Nucleus accumbens (tissue), 56 donors: ENCODE measurements around the gene LCN12.
A peak's percentile ranks its signal among the peaks of the same experiment; 100 is the strongest.

Experiments used
- DNase-seq, 56 donors: peaks; one replicate each; lab custom pipeline; 2025; lab: John Stamatoyannopoulos, UW

Gene LCN12

DNA sequence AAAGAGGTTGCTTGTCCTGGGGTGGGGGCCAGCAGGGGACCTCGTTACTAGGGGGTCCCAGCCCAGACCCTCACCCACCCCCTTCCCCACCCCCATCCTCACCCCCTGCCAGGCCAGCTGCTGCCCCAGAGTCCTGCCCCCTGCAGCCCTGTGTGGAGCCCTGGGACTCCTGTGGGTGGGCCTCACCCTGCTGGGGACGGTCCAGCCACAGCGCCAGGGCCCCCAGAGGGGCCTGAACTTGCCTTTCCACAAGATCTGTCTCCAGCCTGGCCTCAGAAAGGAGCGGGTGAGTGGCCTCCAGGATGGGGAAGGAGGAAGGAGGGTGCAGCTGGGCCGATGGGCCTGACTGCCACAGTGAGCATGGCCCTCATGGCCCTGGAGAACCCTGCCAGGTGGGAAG, 17.7 kb downstream of the LCN12 start:
- no peak for DNase-seq

DNA sequence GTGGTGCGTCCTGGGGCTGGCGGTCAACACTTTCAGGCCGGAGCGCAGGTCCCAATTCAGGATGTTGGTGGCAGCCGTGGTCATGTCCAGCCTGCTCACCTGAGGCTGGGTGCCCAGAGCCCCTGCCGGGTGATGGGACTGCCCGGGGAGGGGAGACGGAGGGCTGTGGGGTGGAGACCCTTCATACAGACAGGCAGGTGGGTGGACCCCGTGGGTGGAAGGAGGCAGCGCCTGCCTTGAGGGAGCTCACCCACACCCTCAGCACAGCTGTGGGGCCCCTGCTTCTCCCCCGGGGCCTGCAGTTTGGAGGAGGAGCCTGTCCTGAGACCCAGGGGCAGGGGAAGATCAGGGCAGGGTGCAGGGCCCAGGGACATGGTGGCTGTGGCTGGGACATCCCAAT, 18.3 kb downstream of the LCN12 start:
- DNase-seq = no peak

DNA sequence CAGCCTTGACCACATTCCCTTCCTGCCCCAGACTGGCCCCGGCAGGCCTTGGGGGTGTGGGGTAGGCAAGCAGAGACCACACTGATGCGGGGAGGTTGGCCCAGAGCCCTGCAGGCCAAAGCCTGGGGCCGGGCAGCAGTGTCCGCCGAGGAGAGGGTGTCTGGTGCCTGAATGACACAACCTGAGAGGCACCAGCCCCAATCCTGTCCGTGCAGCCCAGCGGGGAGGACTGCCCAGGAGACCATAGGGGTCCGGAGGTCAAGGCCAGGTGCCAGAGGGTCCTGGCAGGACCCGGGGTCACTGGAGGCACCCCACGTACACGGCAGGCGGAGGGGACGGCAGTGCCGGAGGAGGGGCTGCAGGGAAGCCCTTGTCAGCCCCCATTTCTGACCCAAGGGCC, 19.7 kb downstream of the LCN12 start:
- no peak for DNase-seq

DNA sequence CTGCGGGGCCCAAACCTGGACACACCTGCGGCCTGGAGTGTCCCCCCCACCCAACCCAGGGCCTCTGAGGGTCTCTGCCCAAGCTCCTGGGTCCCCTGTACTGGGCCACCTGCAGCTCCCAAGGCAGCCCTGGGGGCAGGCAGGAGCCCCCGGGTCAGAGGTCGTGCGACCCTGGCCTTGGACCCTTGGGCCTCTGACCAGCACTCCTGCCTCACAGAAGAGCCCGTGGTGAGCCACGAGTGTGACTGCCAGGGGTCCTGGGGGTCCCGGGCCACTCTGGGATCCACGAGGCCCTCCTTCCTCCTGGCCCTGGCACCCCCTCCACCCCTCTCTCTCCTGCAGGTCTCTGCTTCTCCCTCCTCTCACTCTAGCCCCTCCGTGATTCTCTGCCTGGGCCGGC, 20.3 kb downstream of the LCN12 start:
- DNase-seq = no peak

DNA sequence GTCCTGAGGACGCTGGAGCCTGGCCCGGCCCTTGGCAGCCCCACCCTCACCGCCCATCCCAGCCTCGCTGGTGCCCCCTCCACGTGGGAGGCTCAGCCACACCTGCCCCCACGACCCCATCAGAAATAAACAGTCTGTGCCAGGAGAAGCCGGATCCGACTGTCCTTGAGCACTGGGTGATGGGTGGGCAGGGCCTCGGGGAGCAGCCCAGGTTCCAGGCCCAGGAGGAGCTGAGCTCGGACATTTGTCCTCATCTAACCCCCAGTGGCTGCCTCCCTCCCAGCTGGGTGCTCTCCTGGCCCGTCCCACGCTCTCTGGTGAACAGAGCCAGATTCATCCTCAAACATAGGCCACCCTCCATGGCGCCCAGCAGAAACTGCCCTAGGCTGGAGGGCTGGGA, 20.7 kb downstream of the LCN12 start:
- no peak for DNase-seq

DNA sequence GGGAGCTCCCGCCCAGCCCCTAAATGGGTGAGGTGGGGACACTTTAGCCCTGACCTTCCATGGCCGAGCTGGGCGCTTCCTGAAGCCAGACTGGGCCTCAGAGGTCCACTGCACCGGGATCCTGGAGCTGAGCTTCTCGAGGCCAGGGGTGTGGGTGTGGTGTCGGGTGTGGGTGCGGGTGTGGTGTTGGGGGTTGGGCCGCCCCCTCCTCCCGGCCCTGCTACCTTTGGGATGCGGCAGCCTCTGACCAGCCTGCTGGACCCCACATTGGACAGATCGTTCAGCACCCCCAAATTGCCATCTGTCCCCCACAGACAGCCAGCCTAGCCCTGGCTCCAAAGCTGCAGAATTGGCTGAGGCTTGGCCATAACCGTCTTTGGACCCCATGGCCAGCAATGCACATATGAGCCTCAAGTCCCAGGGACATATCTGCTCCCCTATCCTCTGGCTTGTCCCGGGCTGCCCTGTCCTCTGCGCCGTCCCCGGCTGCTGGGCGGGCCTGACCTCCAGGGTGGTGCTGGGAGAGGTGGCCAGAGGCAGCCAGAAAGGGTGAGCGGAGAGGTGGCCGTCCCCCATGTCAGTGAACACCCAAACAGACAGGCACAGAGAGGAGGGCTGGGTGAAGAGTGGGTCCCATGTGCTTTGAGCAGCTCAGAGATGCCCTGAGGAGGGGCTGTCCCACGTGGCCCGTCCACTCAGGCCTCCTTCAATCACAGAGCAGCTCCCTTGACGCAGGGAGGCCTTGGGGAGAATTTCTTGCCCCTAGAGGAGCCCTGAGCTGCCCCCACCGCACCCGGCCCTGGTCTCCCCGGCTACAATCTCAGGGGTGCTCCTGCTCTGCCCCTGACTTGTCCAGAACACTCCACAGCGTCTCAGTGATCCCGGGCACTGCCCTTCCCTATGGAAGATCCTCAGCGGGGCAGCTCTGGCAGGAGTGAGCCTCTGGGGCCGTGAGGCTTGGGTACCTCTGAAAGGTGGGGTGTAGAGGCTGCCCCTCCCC, 21.8 kb downstream of the LCN12 start:
- DNase-seq = no peak

DNA sequence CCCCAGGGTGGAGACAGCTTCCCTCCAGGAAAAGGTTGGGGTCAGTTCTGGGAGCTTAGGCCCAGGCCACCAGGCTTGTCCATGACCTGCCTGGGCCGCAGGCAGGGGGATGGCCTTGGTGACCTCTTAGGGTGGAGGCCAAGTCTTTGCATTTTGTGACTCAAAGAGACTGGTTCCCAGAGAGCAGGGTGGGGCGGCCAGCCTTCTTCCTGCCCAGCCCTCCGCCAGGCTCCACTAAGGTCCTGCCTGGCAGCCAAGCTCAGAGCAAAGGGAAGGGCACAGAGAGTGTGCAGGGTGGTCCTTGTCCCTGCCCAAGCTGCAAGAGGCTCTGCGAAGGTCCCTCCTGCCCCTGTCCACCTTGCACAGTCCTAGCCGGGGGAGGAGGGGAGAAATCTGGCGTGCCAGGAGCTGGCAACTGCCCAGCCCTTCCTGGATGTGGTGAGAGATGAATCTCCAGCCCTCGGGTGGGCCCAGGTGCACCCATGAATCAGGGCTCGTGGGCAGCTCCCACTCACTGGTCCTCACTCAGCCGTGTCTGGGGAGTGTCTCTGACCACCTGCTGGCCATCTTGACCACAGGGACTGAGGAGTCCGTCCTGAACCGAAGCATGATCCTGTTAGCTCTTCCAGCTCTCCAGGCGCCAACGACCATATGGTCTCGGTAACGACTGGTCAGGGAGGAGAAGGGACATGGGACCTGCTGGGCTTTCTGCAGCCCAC, 22.9 kb downstream of the LCN12 start:
- DNase-seq = no peak

DNA sequence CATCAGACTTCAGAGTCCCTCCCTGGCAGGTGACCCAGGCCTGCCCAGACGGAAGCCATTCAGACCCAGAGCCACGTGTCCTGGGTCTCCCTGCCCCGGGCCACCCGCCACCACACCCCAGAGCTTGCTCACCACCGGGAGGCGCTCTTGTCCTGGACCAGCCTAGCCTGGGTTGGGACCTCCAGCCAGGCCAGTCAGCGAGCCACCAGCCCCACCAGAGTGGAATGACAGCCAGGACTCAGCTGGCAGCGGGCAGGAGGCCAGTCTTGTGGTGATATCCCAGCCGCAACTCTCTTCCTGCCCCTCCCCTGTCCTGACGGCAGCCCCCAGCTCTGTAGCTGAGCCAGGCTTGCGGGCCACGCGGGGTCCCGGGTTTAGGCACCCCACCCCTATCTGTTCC, 23.6 kb downstream of the LCN12 start:
- DNase-seq = peak in 53 of 56 donors; percentile 19 to 90 (median 75)

DNA sequence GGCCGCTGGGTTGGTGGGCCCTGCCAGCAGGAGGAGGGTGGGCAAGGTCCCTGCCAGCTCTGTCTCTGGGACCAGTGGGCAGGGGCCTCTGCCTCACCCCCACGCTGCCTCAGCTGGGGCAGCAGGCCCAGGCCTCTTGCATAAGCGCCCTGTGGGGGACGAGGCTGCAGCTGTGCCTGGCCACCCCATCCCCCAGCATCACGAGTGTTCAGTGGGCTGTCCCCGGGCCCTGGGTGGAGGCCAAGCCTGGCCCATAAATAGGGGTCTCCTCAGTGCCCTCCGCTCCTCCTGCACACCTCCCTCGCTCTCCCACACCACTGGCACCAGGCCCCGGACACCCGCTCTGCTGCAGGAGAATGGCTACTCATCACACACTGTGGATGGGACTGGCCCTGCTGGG, 25.1 kb downstream of the LCN12 start, which contains the start of gene PTGDS:
Gene PTGDS (plus strand): TSS at position 282 of the 400 bp plus-strand sequence. CDS start 75 bp downstream, at position 357.
- DNase-seq = peak; percentile 49 to 98 (median 94)

DNA sequence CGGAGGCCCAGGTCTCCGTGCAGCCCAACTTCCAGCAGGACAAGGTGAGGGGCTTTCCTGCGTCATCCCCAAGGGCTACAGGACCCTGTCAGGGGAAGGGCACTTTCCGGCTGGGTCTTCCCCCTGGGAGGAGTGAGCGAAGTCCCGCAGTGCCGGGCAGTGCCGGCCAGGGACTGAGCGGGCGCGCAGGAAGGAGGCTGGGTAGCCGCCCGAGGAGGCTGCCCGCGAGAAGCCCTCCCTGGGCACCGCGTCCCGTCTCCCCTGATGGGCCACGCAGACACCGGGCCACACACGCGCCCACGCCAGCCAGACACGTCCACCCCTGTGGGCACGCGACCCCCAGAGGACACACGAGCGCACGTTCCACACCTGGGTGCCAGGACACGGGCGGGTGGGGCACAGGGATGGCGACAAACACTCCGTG, 25.6 kb downstream of the LCN12 start:
- peak in 5 of 56 donors; percentile 43 to 80 (median 67) for DNase-seq

DNA sequence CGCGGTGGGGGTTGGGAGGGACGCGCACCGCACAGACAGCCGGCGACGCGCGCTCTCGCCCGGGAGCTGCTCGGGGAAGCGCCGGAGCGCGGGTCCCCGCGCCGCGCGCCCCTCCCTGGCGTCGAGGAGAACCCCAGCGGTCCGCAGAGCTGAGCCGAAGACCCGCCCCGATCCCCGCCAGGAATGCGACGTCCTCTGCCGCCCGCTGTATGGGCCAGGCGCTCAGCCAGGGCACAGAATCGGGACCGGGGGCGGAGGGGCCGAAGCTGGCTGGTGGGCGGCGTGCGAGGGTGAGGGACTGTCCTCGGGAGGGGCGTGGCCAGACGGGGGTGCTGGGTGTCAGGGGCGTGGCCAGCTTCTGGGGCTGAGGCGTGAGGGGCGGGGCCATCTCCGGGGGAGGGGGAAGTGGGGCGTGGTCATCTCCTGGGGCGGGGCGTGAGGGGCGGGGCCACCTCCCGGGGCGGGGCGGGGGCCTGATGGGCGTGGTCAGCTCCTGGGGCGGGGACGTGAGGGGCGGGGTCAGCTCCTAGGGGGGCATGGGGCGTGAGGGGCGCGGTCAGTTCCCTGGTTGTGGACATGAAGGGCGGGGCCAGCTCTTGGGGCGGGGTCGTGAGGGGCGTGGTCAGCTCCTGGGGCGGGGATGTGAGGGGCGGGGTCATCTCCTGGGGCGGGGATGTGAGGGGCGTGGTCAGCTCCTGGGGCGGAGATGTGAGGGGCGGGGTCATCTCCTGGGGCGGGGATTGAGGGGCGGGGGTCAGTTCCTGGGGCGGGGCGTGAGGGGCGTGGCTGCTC, 26.2 kb downstream of the LCN12 start:
- DNase-seq = peak in 54 of 56 donors; percentile 34 to 100 (median 90)

DNA sequence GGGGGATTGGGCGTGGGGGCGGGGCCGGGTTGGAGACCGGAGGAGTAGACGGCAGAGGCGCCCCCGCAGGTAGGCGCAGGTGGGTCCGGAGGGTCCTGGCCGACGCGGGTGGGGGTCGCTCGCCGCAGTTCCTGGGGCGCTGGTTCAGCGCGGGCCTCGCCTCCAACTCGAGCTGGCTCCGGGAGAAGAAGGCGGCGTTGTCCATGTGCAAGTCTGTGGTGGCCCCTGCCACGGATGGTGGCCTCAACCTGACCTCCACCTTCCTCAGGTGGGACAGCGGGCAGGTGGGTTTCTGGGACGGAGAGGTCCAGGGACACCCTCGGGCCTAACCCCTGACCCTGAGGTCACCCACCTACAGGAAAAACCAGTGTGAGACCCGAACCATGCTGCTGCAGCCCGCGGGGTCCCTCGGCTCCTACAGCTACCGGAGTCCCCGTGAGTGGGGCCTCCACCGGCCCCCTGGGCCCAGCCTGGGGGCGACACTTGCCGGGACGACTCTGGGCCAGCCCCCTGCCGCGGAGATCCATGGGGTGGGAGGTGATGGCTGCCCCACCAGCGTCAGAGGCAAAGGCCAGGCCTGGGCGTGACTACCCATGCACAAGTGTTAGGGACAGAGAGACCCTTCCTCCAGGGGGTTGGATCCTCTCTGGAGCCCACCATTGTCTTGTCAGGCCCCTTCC, 26.9 kb downstream of the LCN12 start:
- peak in 6 of 56 donors; percentile 47 to 70 (median 56) for DNase-seq

DNA sequence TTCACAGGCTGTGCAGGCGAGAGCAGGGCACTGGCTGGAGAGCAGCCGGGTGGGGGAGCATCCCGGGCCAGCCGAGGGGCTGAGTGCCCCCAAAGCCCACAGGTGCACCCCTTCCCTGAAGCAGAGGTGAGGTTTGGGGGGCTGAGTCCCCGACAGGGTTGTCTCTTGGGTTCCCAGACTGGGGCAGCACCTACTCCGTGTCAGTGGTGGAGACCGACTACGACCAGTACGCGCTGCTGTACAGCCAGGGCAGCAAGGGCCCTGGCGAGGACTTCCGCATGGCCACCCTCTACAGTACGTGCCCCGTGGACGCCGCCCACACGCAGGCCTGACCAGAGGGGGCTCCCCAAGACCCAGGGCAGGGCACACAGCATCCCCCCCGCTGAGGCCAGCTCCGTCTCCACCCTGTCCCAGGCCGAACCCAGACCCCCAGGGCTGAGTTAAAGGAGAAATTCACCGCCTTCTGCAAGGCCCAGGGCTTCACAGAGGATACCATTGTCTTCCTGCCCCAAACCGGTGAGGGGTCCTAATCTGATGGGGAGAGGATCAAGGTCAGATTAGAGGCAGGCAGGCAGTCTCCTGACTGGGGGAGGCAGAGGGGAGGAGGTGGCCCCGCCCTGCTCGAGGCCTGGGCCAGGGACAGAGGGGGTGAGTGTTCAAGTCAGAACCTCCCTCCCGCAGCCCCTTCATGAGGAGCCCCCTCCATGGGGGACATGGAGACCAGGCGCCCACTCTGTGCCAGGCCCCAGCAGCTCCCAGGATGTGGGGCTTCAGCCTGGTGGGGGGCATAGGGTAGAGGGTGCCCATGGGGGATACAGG, 27.9 kb downstream of the LCN12 start:
- DNase-seq = peak in 6 of 56 donors; percentile 28 to 62 (median 50)

DNA sequence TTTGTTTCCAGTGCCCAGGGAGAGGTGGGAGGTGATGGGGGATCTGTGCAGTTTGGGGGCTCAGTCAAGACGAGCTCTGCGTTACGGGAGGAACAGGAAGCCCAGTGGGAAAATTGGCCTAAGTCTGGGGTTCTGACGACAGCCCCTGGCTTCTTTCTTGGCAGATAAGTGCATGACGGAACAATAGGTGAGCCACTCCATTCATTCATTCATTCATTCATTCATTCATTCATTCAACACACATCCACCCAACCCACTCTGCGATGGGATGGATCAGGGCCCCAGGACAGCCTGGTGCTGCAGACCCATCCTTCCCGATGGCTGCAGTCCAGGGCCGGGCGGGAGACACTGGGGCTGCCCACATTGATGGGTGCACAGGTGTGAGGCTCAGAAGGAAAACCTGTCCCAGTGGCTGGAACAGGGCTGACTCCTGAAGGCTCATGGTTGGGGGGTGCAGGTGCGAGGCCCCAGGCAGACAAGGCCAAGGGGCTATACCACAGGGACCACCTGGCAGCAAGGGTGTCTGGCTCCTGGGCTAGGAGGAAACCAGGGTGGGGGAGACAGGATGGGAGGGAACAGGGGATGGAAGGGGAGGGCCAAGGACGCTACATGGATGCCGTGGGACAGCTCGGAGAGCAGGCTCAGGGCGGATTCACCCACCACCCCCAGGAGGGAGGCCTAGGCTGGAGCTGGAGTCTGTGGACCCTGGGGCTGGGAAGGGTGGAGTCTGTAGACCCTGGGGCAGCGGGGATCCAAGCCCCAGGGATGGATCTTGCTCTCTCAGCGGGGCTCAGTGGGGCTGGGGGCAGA, 28.8 kb downstream of the LCN12 start:
- DNase-seq = peak in 9 of 56 donors; percentile 30 to 64 (median 52)

DNA sequence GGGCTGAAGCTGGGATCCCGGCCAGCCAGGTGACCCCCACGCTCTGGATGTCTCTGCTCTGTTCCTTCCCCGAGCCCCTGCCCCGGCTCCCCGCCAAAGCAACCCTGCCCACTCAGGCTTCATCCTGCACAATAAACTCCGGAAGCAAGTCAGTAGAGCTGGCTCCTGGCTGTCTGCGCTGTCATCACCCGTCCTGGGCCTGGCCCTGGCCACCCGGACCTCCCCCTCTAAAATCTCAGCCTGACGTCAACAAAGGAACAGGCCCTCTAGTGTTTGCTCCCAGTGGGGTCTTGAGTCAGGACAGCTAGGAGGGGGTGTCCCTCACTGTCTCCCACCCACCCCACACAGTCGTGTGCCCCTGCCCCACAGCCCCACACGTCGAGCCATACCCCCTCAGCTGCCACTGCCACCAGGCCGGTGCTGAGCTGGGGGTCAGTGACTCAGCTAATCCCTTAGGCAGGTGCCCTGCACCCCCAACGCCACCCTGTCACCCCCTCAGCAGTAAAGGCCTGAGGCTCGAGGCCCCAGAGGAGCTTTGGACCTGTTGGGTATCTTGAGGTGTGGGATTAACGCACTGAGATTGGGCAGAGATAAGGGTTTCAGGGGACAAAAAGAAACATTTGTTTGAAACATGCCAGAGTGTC, 29.6 kb downstream of the LCN12 start:
- peak in 43 of 56 donors; percentile 29 to 86 (median 65) for DNase-seq

DNA sequence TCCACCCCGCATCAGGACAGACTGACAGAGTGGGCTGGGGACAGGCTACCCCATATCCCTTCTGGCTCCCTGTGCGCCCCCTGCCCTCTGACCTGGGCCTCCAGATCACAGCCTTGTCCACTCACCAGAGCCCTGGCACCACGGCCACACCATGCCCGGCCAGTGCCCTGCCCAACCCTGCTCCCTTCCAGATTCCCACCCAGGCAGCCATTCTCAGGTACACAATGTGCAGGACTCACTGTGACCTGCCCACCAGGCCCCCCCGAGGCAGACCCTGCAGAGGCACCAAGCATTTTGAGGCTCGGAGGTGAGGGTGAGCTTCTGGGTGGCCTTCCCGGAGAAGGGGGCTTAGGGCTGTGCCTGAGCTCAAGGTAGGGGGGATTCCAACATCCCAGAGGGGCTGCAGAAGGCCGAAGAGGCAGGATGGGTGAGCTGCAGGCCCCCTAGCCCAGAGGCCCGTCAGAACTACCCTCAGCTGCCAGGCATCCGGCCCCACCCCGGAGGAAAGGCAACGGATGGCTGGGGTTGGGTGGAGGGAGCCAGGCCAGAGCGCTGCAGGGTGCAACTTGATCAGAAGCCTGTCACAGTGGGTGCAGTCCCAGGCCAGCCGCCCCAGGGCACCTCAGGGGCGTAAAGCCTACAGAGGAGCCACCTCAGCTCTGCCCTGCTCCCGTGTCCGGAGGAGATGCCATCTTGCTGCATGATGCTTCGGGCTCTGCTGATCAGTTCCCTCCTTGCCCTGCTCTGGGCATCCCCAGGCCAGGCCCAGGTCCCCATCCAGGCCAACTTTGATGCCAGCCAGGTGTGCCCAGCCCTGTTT, 30.4 kb downstream of the LCN12 start, which contains the start of gene LCNL1:
Gene LCNL1 (plus strand): TSS at position 762 of the 820 bp plus-strand sequence. CDS start 594 bp downstream, outside the sequence.
- peak in 45 of 56 donors; percentile 33 to 89 (median 73) for DNase-seq
